ENCODE measurements around the gene CD300E. TPM values are rescaled to one million over a fixed set of nuclear protein-coding genes. Genes with fewer than 3 reads are reported as not detected.

CD300E gene
- total and polyA plus RNA-seq, 2 donors (not counting 3 experiments of a cell fraction or from before 2014, with no cell fraction given), result not detected

- TF ChIP-seq, protein P1, sequence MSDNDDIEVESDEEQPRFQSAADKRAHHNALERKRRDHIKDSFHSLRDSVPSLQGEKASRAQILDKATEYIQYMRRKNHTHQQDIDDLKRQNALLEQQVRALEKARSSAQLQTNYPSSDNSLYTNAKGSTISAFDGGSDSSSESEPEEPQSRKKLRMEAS (IDR thresholded peaks at IDR 0.05; ENCODE audit: insufficient read depth, insufficient read length), result no peak
- Histone ChIP-seq H3K9me1 (replicated peaks; ENCODE audit: control insufficient read depth, extremely low read depth, insufficient read depth, low read length) (no peaks in the 10 kb centered on the region), H3K79me2 (ENCODE audit: control insufficient read depth, insufficient read depth, low read length) (no peaks in the 10 kb centered on the region), H3K4me3 (replicated peaks in 1 of 3; ENCODE audit: insufficient read depth in 1 of 3, low read depth in 1 of 3, low read length in 3 of 3) (no peak overlapping the region), H3K4me2 (ENCODE audit: insufficient read depth, low read length) (no peak overlapping the region), H3K36me3 (ENCODE audit: control insufficient read depth in 2 of 2, extremely low read depth in 1 of 2, insufficient read depth in 2 of 2, low read length in 2 of 2) (no peaks in the 10 kb centered on the region), H3K27me3 (ENCODE audit: control insufficient read depth in 2 of 2, insufficient read depth in 2 of 2, low read length in 2 of 2) (no peaks in the 10 kb centered on the region), H3K27ac (ENCODE audit: insufficient read depth, low read depth, low read length) (no peak overlapping the region), H3K4me1 (ENCODE audit: control insufficient read depth, extremely low read depth, insufficient read depth, low read length) (no peaks in the 10 kb centered on the region), H2AFZ (ENCODE audit: low read depth, low read length) (no peak overlapping the region), H4K20me1 (replicated peaks; ENCODE audit: control insufficient read depth, extremely low read depth, insufficient read depth, low read length) (no peaks in the 10 kb centered on the region), H3K9me3 (replicated peaks; ENCODE audit: control insufficient read depth, insufficient read depth, low read length) (no peaks in the 10 kb centered on the region), H3K9ac (replicated peaks; ENCODE audit: extremely low read depth, insufficient read depth, low read length) (no peak overlapping the region)
- FAIRE-seq (no peak), DNase-seq (ENCODE audit: low read depth, low spot score) (no peak)
- intact Hi-C loops (cut with micrococcal nuclease) (no loop called here), dilution Hi-C loops (cut with MboI; ENCODE audit: extremely low pct_ligation_motif_present, low sequenced_read_pairs) (no loop called here)
- CTCF ChIA-PET, result no interaction called here
- POLR2A ChIA-PET, result no interaction called here
- no TSS peak for BruUV-seq (replicated peaks)
These were observed 16.2 kb upstream of the CD300E start for GRCh38 chr17:74639704-74640151.

GRCh38 chr17:74637926-74638325, 14.4 kb upstream of the CD300E start:
- CTCF ChIA-PET, result no interaction called here
- Histone ChIP-seq H3K9ac (replicated peaks; ENCODE audit: extremely low read depth, insufficient read depth, low read length) (no peak overlapping the region), H3K79me2 (ENCODE audit: control insufficient read depth, insufficient read depth, low read length) (no peaks in the 10 kb centered on the region), H3K27ac (ENCODE audit: insufficient read depth, low read depth, low read length) (no peak overlapping the region), H3K27me3 (ENCODE audit: control insufficient read depth in 2 of 2, insufficient read depth in 2 of 2, low read length in 2 of 2) (no peaks in the 10 kb centered on the region), H3K9me3 (replicated peaks; ENCODE audit: control insufficient read depth, insufficient read depth, low read length) (no peaks in the 10 kb centered on the region), H3K4me1 (ENCODE audit: control insufficient read depth, extremely low read depth, insufficient read depth, low read length) (no peaks in the 10 kb centered on the region), H3K36me3 (ENCODE audit: control insufficient read depth in 2 of 2, extremely low read depth in 1 of 2, insufficient read depth in 2 of 2, low read length in 2 of 2) (no peaks in the 10 kb centered on the region), H3K4me2 (ENCODE audit: insufficient read depth, low read length) (no peak overlapping the region), H3K4me3 (replicated peaks in 1 of 3; ENCODE audit: insufficient read depth in 1 of 3, low read depth in 1 of 3, low read length in 3 of 3) (no peak overlapping the region), H4K20me1 (replicated peaks; ENCODE audit: control insufficient read depth, extremely low read depth, insufficient read depth, low read length) (no peaks in the 10 kb centered on the region), H3K9me1 (replicated peaks; ENCODE audit: control insufficient read depth, extremely low read depth, insufficient read depth, low read length) (no peaks in the 10 kb centered on the region), H2AFZ (ENCODE audit: low read depth, low read length) (no peak overlapping the region)
- BruUV-seq (replicated peaks), result no TSS peak
- intact Hi-C loops (cut with micrococcal nuclease) (no loop called here), dilution Hi-C loops (cut with MboI; ENCODE audit: extremely low pct_ligation_motif_present, low sequenced_read_pairs) (no loop called here)
- POLR2A ChIA-PET, result no interaction called here
- DNase-seq (ENCODE audit: low read depth, low spot score) (no peak), FAIRE-seq (no peak)
- no peak for TF ChIP-seq MYC (IDR thresholded peaks at IDR 0.05; ENCODE audit: low read depth, low read length)
- TF ChIP-seq FOS (IDR thresholded peaks at IDR 0.05; ENCODE audit: borderline replicate concordance, insufficient read depth, low read length), result no peak
- no peak for TF ChIP-seq CTCF (IDR thresholded peaks at IDR 0.05; ENCODE audit: extremely low read depth in 1 of 2, insufficient read depth in 1 of 2, low read depth in 1 of 2, low read length in 2 of 2)
- TF ChIP-seq, protein P1 (IDR thresholded peaks at IDR 0.05; ENCODE audit: insufficient read depth, insufficient read length), result no peak
- TF ChIP-seq GATA2 (IDR thresholded peaks at IDR 0.05; ENCODE audit: insufficient read depth, insufficient read length, low read depth, low read length), result no peak
- TF ChIP-seq POLR2AphosphoS5 (IDR thresholded peaks at IDR 0.05; ENCODE audit: insufficient read depth, low read depth, low read length), result no peak
- TF ChIP-seq JUN (IDR thresholded peaks at IDR 0.05; ENCODE audit: borderline replicate concordance, insufficient read depth, insufficient read length, low read depth), result no peak
- no peak for TF ChIP-seq POLR2A (IDR thresholded peaks at IDR 0.05; ENCODE audit: low read depth, low read length)
- TF ChIP-seq EZH2 (IDR thresholded peaks at IDR 0.05; ENCODE audit: borderline replicate concordance, low read depth, low read length, severe bottlenecking), result no peak

Measured in endothelial cell of umbilical vein (primary cell).